Large intestine (tissue), 3 donors: Measurements from ENCODE around the gene PLEKHA8. TPM values are rescaled to one million over a fixed set of nuclear protein-coding genes. Genes with fewer than 3 reads are reported as not detected.

ENCODE experiments used
- DNase-seq, 2 donors: peaks; one replicate each; pipeline versions ENCODE4 v3.0.0 to v3.0.0-alpha.2; 2013
- H3K27ac ChIP-seq: one replicate; pipeline ENCODE4 v1.5.1; 2013; ENCODE audit warnings: low read length
- H3K27me3 ChIP-seq: 2 replicates; pipeline ENCODE4 v1.6.1; 2013; ENCODE audit warnings: low read length; ENCODE audit not compliant: control insufficient read depth, insufficient read depth
- H3K36me3 ChIP-seq: 2 replicates; pipeline ENCODE4 v1.6.1; 2013; ENCODE audit warnings: low read length; ENCODE audit not compliant: control insufficient read depth, insufficient read depth
- H3K4me1 ChIP-seq: one replicate; pipeline ENCODE4 v1.6.1; 2013; ENCODE audit warnings: low read length; ENCODE audit not compliant: control insufficient read depth, insufficient read depth
- H3K4me3 ChIP-seq: one replicate; pipeline ENCODE4 v1.5.1; 2013; ENCODE audit warnings: low read length
- H3K9me3 ChIP-seq: one replicate; pipeline ENCODE4 v1.6.1; 2013; ENCODE audit warnings: mild to moderate bottlenecking, low read depth, low read length, moderate library complexity; ENCODE audit not compliant: control insufficient read depth
- WGBS: methylation state at CpG from one replicate; pipeline ENCODE4 v1.1.5; 2013; ENCODE audit warnings: low lambda C conversion rate; ENCODE audit not compliant: insufficient coverage; 5-methylcytosine and 5-hydroxymethylcytosine counted together
- polyA plus RNA-seq: library from polyadenylated mRNA; unstranded; fragments of 120-200 nt; gene quantifications from one replicate; pipeline ENCODE4 v1.2.1, GENCODE V29; 2013

The PLEKHA8 gene
- polyA plus RNA-seq, 1 donor, result 7.3 TPM

GRCh38 chr7:30080818-30081217, 52.6 kb downstream of the PLEKHA8 start:
- H3K4me1 ChIP-seq, result no peaks in the 10 kb centered on the region
- no peak for DNase-seq
- no peak overlapping the region for H3K4me3 ChIP-seq
- H3K36me3 ChIP-seq, result peaks cover 16% of the 10 kb centered on the region
- H3K9me3 ChIP-seq, result no peaks in the 10 kb centered on the region
- no CpG with 5 or more reads among the region's 3 CpGs for WGBS
- no peak overlapping the region for H3K27ac ChIP-seq
- H3K27me3 ChIP-seq, result no peaks in the 10 kb centered on the region

GRCh38 chr7:30082686-30083085, 54.5 kb downstream of the PLEKHA8 start:
- H3K4me3 ChIP-seq, result no peak overlapping the region
- whole genome bisulfite sequencing, result 100% methylated on average over 3 of the region's 3 CpGs

GRCh38 chr7:30083334-30083733, 55.1 kb downstream of the PLEKHA8 start:
- 86% methylated on average over 1 of the region's 1 CpG for WGBS

More at GRCh38 chr7:30082686-30083085, 54.5 kb downstream of the PLEKHA8 start:
- DNase-seq, result no peak
- H3K9me3 ChIP-seq, result no peaks in the 10 kb centered on the region
- no peaks in the 10 kb centered on the region for H3K4me1 ChIP-seq
- H3K36me3 ChIP-seq, result peaks cover 16% of the 10 kb centered on the region
- H3K27ac ChIP-seq, result no peak overlapping the region
- no peaks in the 10 kb centered on the region for H3K27me3 ChIP-seq

GRCh38 chr7:30084212-30084611, 56.0 kb downstream of the PLEKHA8 start:
- Histone ChIP-seq H3K9me3 (no peaks in the 10 kb centered on the region), H3K36me3 (peaks cover 8% of the 10 kb centered on the region), H3K27me3 (no peaks in the 10 kb centered on the region), H3K4me1 (no peaks in the 10 kb centered on the region), H3K4me3 (no peak overlapping the region), H3K27ac (no peak overlapping the region)
- 100% methylated on average over 2 of the region's 3 CpGs for WGBS
- no peak for DNase-seq

More at GRCh38 chr7:30083334-30083733, 55.1 kb downstream of the PLEKHA8 start:
- Histone ChIP-seq H3K36me3 (peaks cover 16% of the 10 kb centered on the region), H3K27me3 (no peaks in the 10 kb centered on the region), H3K9me3 (no peaks in the 10 kb centered on the region), H3K4me1 (no peaks in the 10 kb centered on the region), H3K27ac (no peak overlapping the region), H3K4me3 (no peak overlapping the region)
- DNase-seq, result no peak

- Histone ChIP-seq H3K9me3 (no peaks in the 10 kb centered on the region), H3K27me3 (no peaks in the 10 kb centered on the region), H3K27ac (no peak overlapping the region), H3K36me3 (no peaks in the 10 kb centered on the region), H3K4me3 (no peak overlapping the region), H3K4me1 (no peaks in the 10 kb centered on the region)
- no peak for DNase-seq
Measured at GRCh38 chr7:30086529-30086928, 58.3 kb downstream of the PLEKHA8 start.

- Histone ChIP-seq H3K27ac (no peak overlapping the region), H3K4me1 (no peaks in the 10 kb centered on the region), H3K9me3 (no peaks in the 10 kb centered on the region), H3K27me3 (no peaks in the 10 kb centered on the region), H3K4me3 (no peak overlapping the region), H3K36me3 (no peaks in the 10 kb centered on the region)
- no peak for DNase-seq
Measured at GRCh38 chr7:30087371-30087770, 59.2 kb downstream of the PLEKHA8 start.

- Histone ChIP-seq H3K4me3 (no peak overlapping the region), H3K36me3 (no peaks in the 10 kb centered on the region), H3K4me1 (no peaks in the 10 kb centered on the region), H3K9me3 (no peaks in the 10 kb centered on the region), H3K27me3 (no peaks in the 10 kb centered on the region), H3K27ac (no peak overlapping the region)
- no peak for DNase-seq
Measured at GRCh38 chr7:30088362-30088761, 60.1 kb downstream of the PLEKHA8 start.

GRCh38 chr7:30090111-30090510, 61.9 kb downstream of the PLEKHA8 start:
- no peaks in the 10 kb centered on the region for H3K36me3 ChIP-seq
- H3K9me3 ChIP-seq, result no peaks in the 10 kb centered on the region
- 83% methylated on average over 1 of the region's 3 CpGs for WGBS
- no peak for DNase-seq
- no peak overlapping the region for H3K4me3 ChIP-seq
- no peaks in the 10 kb centered on the region for H3K4me1 ChIP-seq
- no peak overlapping the region for H3K27ac ChIP-seq
- no peaks in the 10 kb centered on the region for H3K27me3 ChIP-seq

GRCh38 chr7:30091491-30091912, 63.3 kb downstream of the PLEKHA8 start:
- Histone ChIP-seq H3K36me3 (no peaks in the 10 kb centered on the region), H3K4me3 (no peak overlapping the region), H3K9me3 (no peaks in the 10 kb centered on the region), H3K4me1 (no peaks in the 10 kb centered on the region), H3K27ac (no peak overlapping the region), H3K27me3 (no peaks in the 10 kb centered on the region)
- no peak for DNase-seq
- WGBS, result no CpG with 5 or more reads among the region's 2 CpGs

- Histone ChIP-seq H3K4me3 (no peak overlapping the region), H3K4me1 (no peaks in the 10 kb centered on the region), H3K27me3 (no peaks in the 10 kb centered on the region), H3K36me3 (no peaks in the 10 kb centered on the region), H3K9me3 (no peaks in the 10 kb centered on the region), H3K27ac (no peak overlapping the region)
- no peak for DNase-seq
- WGBS, result no CpG with 5 or more reads among the region's 5 CpGs
Measured at GRCh38 chr7:30091987-30092386, 63.8 kb downstream of the PLEKHA8 start.

GRCh38 chr7:30093420-30093952, 65.3 kb downstream of the PLEKHA8 start:
- DNase-seq, result peak; percentile 17 to 23
- no CpG with 5 or more reads among the region's 5 CpGs for WGBS

More at GRCh38 chr7:30093420-30093952, 65.3 kb downstream of the PLEKHA8 start:
- Histone ChIP-seq H3K4me3 (no peak overlapping the region), H3K4me1 (no peaks in the 10 kb centered on the region), H3K36me3 (no peaks in the 10 kb centered on the region), H3K27me3 (no peaks in the 10 kb centered on the region), H3K27ac (no peak overlapping the region), H3K9me3 (no peaks in the 10 kb centered on the region)
